SK-N-SH (cell line): ENCODE results near the gene PGBD2.
"Not testable (repeated sequence)": the region's sequence is repeated elsewhere in the genome, so short reads cannot be mapped to it uniquely, and the experiment has no call there.

Experiments used
- RAD21 ChIP-seq: IDR thresholded peaks from 2 replicates; pipeline ENCODE4 v1.6.1; 2012; ENCODE audit warnings: mild to moderate bottlenecking, low read length
- YY1 ChIP-seq: IDR thresholded peaks from 2 replicates; pipeline ENCODE4 v1.4.0; 2012; ENCODE audit warnings: low read depth, mild to moderate bottlenecking
- TF ChIP-seq, protein P1 (sequence below): fragments of 200-600 bp; sonication (generic); IDR thresholded peaks from 2 replicates; pipeline ENCODE4 v1.6.1; 2017; ENCODE audit warnings: antibody characterized with exemption, mild to moderate bottlenecking, moderate library complexity
- TF ChIP-seq, protein P2 (sequence below): IDR thresholded peaks from 2 replicates; pipeline ENCODE4 v1.4.0; 2012; ENCODE audit warnings: low read depth, borderline replicate concordance

- TF ChIP-seq, protein P1, sequence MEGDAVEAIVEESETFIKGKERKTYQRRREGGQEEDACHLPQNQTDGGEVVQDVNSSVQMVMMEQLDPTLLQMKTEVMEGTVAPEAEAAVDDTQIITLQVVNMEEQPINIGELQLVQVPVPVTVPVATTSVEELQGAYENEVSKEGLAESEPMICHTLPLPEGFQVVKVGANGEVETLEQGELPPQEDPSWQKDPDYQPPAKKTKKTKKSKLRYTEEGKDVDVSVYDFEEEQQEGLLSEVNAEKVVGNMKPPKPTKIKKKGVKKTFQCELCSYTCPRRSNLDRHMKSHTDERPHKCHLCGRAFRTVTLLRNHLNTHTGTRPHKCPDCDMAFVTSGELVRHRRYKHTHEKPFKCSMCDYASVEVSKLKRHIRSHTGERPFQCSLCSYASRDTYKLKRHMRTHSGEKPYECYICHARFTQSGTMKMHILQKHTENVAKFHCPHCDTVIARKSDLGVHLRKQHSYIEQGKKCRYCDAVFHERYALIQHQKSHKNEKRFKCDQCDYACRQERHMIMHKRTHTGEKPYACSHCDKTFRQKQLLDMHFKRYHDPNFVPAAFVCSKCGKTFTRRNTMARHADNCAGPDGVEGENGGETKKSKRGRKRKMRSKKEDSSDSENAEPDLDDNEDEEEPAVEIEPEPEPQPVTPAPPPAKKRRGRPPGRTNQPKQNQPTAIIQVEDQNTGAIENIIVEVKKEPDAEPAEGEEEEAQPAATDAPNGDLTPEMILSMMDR: not testable (repeated sequence)
- TF ChIP-seq RAD21, YY1: not testable (repeated sequence)
- TF ChIP-seq, protein P2, sequence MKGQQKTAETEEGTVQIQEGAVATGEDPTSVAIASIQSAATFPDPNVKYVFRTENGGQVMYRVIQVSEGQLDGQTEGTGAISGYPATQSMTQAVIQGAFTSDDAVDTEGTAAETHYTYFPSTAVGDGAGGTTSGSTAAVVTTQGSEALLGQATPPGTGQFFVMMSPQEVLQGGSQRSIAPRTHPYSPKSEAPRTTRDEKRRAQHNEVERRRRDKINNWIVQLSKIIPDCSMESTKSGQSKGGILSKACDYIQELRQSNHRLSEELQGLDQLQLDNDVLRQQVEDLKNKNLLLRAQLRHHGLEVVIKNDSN: not testable (repeated sequence)
Observed at GRCh38 chr1:248945453-248945852, 39.4 kb downstream of the PGBD2 start.
